Measurements from ENCODE around the gene LRRC27. TPM values are rescaled to one million over a fixed set of nuclear protein-coding genes. Genes with fewer than 3 reads are reported as not detected.

Gene LRRC27
- total RNA-seq, 3 donors from 2014 or later: 6.2 to 19.3 (median 8.2) TPM

DNA sequence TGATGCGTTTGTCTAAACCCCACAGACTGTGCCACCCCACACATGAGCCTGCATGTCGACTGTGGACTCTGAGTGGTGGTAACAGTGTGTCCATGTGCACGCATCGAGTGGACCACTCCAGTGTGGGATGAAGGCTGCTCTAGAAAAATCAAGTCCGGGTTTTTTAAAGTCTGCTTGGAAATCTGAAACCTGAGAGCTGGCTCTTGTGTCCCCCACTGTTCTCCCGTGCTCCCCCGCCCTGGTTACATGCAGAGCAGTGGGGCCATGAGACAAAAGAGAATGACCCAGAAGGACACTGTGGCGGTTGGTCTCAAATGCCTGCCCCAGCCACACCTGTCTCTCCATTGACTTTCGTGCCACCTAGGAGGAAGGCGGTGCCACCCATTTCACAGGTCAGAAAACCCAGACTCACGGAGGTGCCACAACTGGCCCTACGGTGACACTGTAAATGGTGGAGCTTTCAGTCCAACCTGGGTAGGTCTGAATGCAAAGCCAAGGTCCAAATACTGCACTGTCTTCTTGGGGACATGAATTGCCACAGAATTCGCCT is 37.7 kb downstream of the LRRC27 start:
- Histone ChIP-seq H3K9me3 (no peaks in the 10 kb centered on the region), H3K27me3 (no peaks in the 10 kb centered on the region), H3K4me3 (no peak overlapping the region), H3K36me3 (no peaks in the 10 kb centered on the region), H3K4me1 (no peaks in the 10 kb centered on the region), H3K27ac (no peak overlapping the region)
- intact Hi-C loops (cut with DNase I; ENCODE audit: low total_unique reads): no loop called here
- peak in 1 of 2 donors; percentile 30 for DNase-seq (ENCODE audit: low spot score in 2 of 2)
- TF ChIP-seq POLR2AphosphoS5 (IDR thresholded peaks at IDR 0.05) (no peak), POLR2A (IDR thresholded peaks at IDR 0.05) (no peak)
- TF ChIP-seq, protein P1, sequence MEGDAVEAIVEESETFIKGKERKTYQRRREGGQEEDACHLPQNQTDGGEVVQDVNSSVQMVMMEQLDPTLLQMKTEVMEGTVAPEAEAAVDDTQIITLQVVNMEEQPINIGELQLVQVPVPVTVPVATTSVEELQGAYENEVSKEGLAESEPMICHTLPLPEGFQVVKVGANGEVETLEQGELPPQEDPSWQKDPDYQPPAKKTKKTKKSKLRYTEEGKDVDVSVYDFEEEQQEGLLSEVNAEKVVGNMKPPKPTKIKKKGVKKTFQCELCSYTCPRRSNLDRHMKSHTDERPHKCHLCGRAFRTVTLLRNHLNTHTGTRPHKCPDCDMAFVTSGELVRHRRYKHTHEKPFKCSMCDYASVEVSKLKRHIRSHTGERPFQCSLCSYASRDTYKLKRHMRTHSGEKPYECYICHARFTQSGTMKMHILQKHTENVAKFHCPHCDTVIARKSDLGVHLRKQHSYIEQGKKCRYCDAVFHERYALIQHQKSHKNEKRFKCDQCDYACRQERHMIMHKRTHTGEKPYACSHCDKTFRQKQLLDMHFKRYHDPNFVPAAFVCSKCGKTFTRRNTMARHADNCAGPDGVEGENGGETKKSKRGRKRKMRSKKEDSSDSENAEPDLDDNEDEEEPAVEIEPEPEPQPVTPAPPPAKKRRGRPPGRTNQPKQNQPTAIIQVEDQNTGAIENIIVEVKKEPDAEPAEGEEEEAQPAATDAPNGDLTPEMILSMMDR (IDR thresholded peaks at IDR 0.05): no peak

DNA sequence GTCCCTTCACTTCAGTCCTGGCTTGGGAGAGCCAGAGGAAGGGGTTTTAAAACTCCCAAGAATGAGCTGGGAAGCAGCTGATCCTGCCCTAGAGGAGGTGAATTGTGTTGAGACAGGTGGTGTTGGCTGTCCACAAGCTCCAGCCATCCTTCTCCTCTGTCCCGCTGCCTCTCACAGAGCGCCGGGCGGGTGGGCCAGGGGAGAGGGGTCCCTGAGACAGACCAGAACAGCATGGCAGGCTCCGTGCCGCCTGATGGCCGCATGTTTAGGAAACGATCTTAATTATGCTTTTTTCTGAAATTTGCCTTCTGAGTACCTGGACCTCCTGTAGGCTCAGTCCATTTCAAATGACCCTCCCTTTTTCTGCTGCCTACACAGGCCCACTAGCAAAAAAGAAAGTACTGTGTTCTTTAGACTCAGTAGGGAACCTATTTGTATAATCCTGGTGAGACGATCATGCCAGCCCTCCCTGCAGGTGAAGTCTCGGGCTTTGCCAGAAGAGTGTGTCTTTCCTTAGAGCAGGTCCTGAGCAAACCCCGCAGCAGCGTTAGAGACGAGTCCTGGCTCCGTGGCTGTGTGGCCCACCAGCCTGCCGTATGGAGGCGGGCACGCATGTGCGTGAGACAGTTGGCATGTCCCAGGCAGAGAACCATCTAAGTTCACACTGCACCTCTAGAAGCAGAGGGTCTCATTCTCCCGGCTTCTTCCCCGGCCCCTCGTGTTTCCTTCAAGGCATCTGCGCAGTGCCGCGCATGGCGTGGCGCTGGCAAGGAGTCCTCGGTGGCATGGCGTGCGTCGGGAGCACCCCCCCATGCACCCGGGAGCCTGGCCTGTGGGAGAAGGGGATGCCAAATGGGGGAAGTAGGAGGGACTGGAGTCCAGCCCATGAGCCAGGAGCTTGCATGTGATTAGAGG is 38.7 kb downstream of the LRRC27 start:
- H3K4me1 ChIP-seq: no peaks in the 10 kb centered on the region
- TF ChIP-seq POLR2A (IDR thresholded peaks at IDR 0.05): no peak
- TF ChIP-seq, protein P1 (IDR thresholded peaks at IDR 0.05): no peak
- TF ChIP-seq POLR2AphosphoS5 (IDR thresholded peaks at IDR 0.05): no peak
- H3K27me3 ChIP-seq: no peaks in the 10 kb centered on the region
- DNase-seq (ENCODE audit: low spot score in 2 of 2): peak in 1 of 2 donors; percentile 28
- no peaks in the 10 kb centered on the region for H3K36me3 ChIP-seq
- H3K4me3 ChIP-seq: no peak overlapping the region
- H3K27ac ChIP-seq: no peak overlapping the region
- intact Hi-C loops (cut with DNase I; ENCODE audit: low total_unique reads): no loop called here
- H3K9me3 ChIP-seq: no peaks in the 10 kb centered on the region

DNA sequence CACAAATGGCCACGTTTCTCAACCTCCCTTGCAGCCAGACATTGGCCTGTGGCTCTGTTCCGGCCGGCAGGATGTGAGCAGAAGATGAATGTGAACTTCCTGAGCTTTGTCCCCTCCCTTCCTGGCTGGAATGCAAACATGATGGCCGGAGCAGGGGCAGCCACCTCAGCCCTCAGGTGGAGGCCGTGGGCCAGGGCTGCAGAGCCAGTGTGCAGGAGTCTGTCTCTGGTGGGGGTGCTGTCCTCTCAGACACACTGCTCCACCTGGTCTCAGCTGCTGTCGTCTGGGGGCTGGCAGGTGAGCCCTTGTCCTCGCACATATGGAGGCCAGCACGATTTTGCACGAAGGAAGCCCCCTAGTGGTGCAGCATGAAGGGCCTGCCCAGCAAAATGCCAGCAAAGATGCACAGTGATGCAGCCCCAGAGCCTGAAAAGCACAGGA is 39.7 kb downstream of the LRRC27 start:
- Histone ChIP-seq H3K4me1 (no peaks in the 10 kb centered on the region), H3K27ac (no peak overlapping the region), H3K4me3 (no peak overlapping the region), H3K27me3 (no peaks in the 10 kb centered on the region), H3K9me3 (no peaks in the 10 kb centered on the region), H3K36me3 (no peaks in the 10 kb centered on the region)
- TF ChIP-seq POLR2AphosphoS5 (IDR thresholded peaks at IDR 0.05): no peak
- no peak for TF ChIP-seq POLR2A (IDR thresholded peaks at IDR 0.05)
- TF ChIP-seq, protein P1 (IDR thresholded peaks at IDR 0.05): no peak
- intact Hi-C loops (cut with DNase I; ENCODE audit: low total_unique reads): no loop called here
- peak in 1 of 2 donors; percentile 35 for DNase-seq (ENCODE audit: low spot score in 2 of 2)

DNA sequence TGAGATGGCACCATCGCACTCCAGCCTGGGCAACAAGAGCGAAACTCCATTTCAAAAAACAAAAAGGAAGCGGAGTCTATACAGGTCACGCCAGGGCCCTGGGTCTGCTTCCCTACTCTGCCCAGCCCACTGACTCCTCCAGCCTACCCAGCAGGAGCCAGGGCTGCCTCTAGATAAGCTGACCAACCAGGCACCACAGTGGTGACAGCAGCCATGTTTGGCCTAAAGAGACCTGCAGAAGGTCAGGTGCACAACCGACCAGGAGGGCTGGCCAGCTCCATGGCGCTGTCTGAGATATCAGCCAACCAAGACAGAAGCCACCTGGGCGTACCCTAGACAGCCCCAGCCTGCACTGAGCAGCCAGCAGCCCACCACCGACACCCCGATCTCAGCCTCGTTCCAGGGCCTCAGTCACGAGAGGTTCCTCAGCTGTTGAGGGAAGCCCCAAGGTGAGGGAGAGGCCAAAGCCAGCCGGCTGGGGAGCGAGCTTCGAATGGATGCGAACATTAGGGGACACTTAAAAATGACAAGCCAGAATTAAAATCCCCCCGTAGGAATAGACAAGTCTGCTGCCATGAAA is 40.6 kb downstream of the LRRC27 start:
- DNase-seq (ENCODE audit: low spot score in 2 of 2): peak in 1 of 2 donors; percentile 20
- Histone ChIP-seq H3K9me3 (no peaks in the 10 kb centered on the region), H3K4me3 (no peak overlapping the region), H3K4me1 (no peaks in the 10 kb centered on the region), H3K27me3 (no peaks in the 10 kb centered on the region), H3K27ac (no peak overlapping the region), H3K36me3 (no peaks in the 10 kb centered on the region)
- no peak for TF ChIP-seq POLR2AphosphoS5 (IDR thresholded peaks at IDR 0.05)
- TF ChIP-seq POLR2A (IDR thresholded peaks at IDR 0.05): no peak
- TF ChIP-seq, protein P1 (IDR thresholded peaks at IDR 0.05): no peak
- intact Hi-C loops (cut with DNase I; ENCODE audit: low total_unique reads): no loop called here

Measured in breast epithelium (tissue), 4 donors.